GM12875 (cell line): ENCODE measurements around the gene EWSR1.

Experiments
- H3K4me3 ChIP-seq: one replicate; pipeline ENCODE4 v1.5.1; 2011; ENCODE audit warnings: low read depth, low read length, control low read depth
- CTCF ChIP-seq: IDR thresholded peaks from 2 replicates; pipeline ENCODE4 v1.5.1; 2011; ENCODE audit warnings: low read depth, mild to moderate bottlenecking, control low read depth, inconsistent platforms, low read length, moderate library complexity, borderline replicate concordance; ENCODE audit not compliant: insufficient read depth

Gene EWSR1

GRCh38 chr22:29346659-29347058 is 78.6 kb downstream of the EWSR1 start:
- no peak overlapping the region for H3K4me3 ChIP-seq
- no peak for TF ChIP-seq CTCF

GRCh38 chr22:29348041-29348440 is 80.0 kb downstream of the EWSR1 start:
- H3K4me3 ChIP-seq, result no peak overlapping the region
- TF ChIP-seq CTCF, result no peak

GRCh38 chr22:29348956-29349355 is 80.9 kb downstream of the EWSR1 start:
- H3K4me3 ChIP-seq, result no peak overlapping the region
- TF ChIP-seq CTCF, result no peak
